Measurements from ENCODE around the gene DENND4C.
"Not testable (repeated sequence)": the region's sequence is repeated elsewhere in the genome, so short reads cannot be mapped to it uniquely, and the experiment has no call there.

Gene DENND4C

GRCh38 chr9:19224563-19224962 lies 5.9 kb upstream of the DENND4C start:
- DNase-seq (ENCODE audit: low read depth in 3 of 3), result no peak

DNA sequence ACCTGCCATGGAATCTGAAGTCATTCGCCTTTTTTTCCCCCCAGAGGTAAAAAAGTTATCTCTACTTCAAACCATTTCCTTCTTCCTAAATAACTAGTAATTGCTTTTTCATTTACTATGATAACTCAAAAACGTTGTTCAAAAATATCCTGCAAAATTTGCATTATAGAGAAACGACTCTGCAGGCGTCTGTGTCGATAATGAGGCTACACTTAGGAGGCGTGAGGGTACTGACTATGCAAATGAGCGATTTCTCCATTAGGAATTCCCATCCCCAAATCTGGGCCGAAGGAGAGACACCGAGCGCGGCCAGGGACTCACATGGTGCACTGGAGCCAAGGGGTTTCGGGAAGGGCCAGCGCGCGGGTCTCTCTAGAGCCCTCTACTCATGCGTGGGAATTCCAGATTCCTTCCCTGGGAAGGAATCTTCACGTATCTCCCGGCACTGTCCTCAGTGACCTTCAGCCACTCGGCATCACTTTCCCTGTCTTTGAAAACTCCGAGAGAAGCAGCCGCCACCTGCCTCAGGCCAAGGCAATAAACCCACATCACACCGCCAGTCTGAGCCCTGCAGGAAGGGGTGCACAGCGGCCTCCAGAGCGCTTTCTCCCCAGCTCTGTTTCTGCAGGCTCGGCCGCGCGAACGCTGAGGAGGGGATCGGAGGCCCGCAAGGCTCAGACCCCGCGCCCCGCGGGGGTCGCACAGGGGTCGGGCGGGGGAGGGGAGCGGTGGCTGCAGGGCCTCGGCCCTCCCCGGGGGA lies 718 bp upstream of the DENND4C start:
- DNase-seq (ENCODE audit: low read depth in 3 of 3), result peak in 2 of 3 experiments; percentile 39 to 51

GRCh38 chr9:19231126-19231903 lies 822 bp downstream of the DENND4C start:
- no peak for DNase-seq (ENCODE audit: low read depth in 3 of 3)

- no peak for DNase-seq (ENCODE audit: low read depth in 3 of 3)
Observed at GRCh38 chr9:19231904-19232822, 1.7 kb downstream of the DENND4C start.

- no peak for DNase-seq (ENCODE audit: low read depth in 3 of 3)
Observed at GRCh38 chr9:19232823-19233194, 2.3 kb downstream of the DENND4C start.

DNA sequence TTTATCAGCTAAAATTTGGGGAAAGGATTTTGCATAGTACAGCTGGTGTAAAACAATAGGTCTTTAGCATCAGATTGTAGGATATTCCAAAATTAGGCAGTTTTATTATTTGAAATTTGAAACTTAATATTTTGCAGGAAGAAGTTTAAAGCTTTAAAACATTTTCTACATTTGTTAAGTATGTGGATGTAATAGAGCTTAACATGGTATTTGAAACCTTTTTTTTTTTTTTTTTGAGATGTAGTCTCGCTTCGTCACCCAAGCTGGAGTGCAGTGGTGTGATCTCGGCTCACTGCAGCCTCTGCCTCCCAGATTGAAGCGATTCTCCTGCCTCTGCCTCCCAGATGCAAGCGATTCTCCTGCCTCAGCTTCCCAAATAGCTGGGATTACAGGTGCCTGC lies 2.9 kb downstream of the DENND4C start:
- DNase-seq (ENCODE audit: low read depth in 3 of 3), result no peak

DNA sequence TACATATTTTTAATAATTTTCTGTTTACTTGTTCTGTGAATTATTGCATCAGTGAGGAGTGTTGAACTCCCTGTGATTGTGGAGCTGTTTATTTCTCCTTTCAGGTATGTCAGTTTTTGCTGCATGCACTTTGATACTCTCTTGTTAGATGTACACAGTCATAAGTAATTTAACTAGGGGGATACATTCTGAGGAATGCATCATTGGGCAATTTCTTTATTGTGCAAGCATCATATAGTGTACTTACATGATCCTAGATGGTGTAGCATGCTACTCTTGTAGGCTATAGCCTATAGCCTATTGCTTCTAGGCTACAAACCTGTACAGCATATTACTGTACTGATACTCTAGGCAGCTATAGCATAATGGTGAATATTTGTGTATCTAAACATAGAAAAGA lies 9.5 kb downstream of the DENND4C start:
- no peak for DNase-seq (ENCODE audit: low read depth in 3 of 3)

- DNase-seq (ENCODE audit: low read depth in 3 of 3), result no peak
Observed at GRCh38 chr9:19241728-19242127, 11.2 kb downstream of the DENND4C start.

- no peak for DNase-seq (ENCODE audit: low read depth in 3 of 3)
Observed at GRCh38 chr9:19243366-19244033, 13.0 kb downstream of the DENND4C start.

GRCh38 chr9:19246891-19247290 lies 16.4 kb downstream of the DENND4C start:
- no peak for DNase-seq (ENCODE audit: low read depth in 3 of 3)

- no peak for DNase-seq (ENCODE audit: low read depth in 3 of 3)
Observed at GRCh38 chr9:19247420-19247819, 16.9 kb downstream of the DENND4C start.

GRCh38 chr9:19250346-19250745 lies 19.9 kb downstream of the DENND4C start:
- not testable (repeated sequence) for DNase-seq (ENCODE audit: low read depth in 3 of 3)

- DNase-seq (ENCODE audit: low read depth in 3 of 3), result not testable (repeated sequence)
Observed at GRCh38 chr9:19251203-19251602, 20.7 kb downstream of the DENND4C start.

DNA sequence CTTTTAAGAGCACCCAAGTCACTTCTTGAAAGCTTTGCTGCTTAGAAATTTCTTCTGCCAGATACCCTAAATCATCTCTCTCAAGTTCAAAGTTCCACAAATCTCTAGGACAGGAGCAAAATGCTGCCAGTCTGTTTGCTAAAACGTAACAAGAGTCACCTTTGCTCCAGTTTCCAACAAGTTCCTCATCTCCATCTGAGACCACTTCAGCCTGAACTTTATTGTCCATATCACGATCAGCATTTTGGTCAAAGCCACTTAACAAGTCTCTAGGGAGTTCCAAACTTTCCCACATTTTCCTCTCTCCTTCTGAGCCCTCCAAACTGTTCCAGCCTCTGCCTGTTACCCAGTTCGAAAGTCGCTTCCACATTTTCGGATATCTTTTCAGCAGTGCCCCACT lies 21.1 kb downstream of the DENND4C start:
- DNase-seq (ENCODE audit: low read depth in 3 of 3), result not testable (repeated sequence)

DNA sequence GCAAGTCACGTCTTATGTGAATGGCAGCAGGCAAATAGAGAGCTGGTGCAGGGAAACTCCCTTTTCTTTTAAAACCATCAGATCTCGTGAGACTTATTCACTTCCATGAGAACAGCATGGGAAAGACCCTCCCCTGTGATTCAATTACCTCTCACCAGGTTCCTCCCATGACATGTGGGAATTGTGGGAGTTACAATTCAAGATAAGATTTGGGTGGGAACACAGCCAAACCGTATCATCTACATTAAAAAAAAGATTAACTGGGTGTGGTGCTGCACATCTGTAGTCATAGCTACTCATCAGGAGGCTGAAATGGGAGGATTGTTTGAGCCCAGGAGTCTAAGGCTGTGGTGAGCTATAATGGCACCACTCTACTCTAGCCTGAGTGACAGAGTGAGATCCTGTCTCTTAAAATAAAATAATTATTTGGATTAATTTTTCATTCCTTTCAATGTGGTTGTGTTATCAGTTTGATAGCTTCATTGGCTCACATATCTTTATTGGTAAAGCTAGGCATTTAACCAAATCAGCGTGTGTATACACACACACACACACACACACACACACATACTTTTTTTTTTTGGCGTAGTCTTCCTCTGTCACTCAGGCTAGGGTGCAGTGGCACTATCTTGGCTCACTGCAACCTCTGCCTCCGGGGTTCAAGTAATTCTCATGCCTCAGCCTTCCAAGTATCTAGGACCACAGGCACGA lies 21.8 kb downstream of the DENND4C start:
- no peak for DNase-seq (ENCODE audit: low read depth in 3 of 3)

GRCh38 chr9:19252885-19253219 lies 22.4 kb downstream of the DENND4C start:
- no peak for DNase-seq (ENCODE audit: low read depth in 3 of 3)

- DNase-seq (ENCODE audit: low read depth in 3 of 3), result no peak
Observed at GRCh38 chr9:19255112-19255511, 24.6 kb downstream of the DENND4C start.

- DNase-seq (ENCODE audit: low read depth in 3 of 3), result no peak
Observed at GRCh38 chr9:19255821-19256220, 25.3 kb downstream of the DENND4C start.

GRCh38 chr9:19259665-19260255 lies 29.3 kb downstream of the DENND4C start:
- not testable (repeated sequence) for DNase-seq (ENCODE audit: low read depth in 3 of 3)

DNA sequence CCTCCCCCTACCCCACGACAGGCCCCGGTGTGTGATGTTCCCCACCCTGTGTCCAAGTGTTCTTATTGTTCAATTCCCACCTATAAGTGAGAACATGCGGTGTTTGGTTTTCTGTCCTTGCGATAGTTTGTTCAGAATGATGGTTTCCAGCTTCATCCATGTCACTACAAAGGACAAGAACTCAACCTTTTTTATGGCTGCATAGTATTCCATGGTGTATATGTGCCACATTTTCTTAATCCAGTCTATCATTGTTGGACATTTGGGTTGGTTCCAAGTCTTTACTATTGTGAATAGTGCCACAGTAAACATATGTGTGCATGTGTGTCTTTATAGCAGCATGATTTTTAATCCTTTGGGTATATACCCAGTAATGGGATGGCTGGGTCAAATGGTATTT lies 35.1 kb downstream of the DENND4C start:
- DNase-seq (ENCODE audit: low read depth in 3 of 3), result not testable (repeated sequence)

All from stimulated activated CD4-positive, alpha-beta T cell treated with anti-CD3 and anti-CD28 coated beads, TNF-alpha, amount 100 ng/mL, for 24 hours (primary cell).